Caco-2 (cell line): ENCODE measurements around the gene VAC14. TPM values are rescaled to one million over a fixed set of nuclear protein-coding genes. Genes with fewer than 3 reads are reported as not detected.

Experiments
- BruUV-seq: library from RNA; stranded (reverse); fragments of 400-500 nt; replicated peaks from 2 replicates; lab custom pipeline; 2021; lab: Mats Ljungman, UMichigan
- CTCF ChIA-PET: fragments of 300-600 bp; sonication (Branson Sonifier 250); formaldehyde crosslinking; loops from one replicate; lab custom pipeline; 2022; ENCODE audit warnings: antibody characterized with exemption; lab: Charles Lee
- POLR2A ChIA-PET: fragments of 300-600 bp; sonication (Branson Sonifier 250); formaldehyde crosslinking; loops from one replicate; lab custom pipeline; 2022; ENCODE audit warnings: antibody characterized with exemption; lab: Charles Lee
- DNase-seq, 2 experiments: peaks; one replicate each; pipeline versions ENCODE4 v3.0.0 to v3.0.0-alpha.2; 2020 to 2022
- H3K27me3 ChIP-seq: replicated peaks from 2 replicates; pipeline ENCODE4 v1.6.0; 2011; ENCODE audit warnings: low read length; ENCODE audit not compliant: control insufficient read depth, insufficient read depth
- H3K36me3 ChIP-seq: 2 replicates; pipeline ENCODE4 v1.5.1; 2011; ENCODE audit warnings: low read length; ENCODE audit not compliant: control insufficient read depth, insufficient read depth
- H3K4me1 ChIP-seq: fragments of 250-450 bp; sonication (Bioruptor Pico); 2 replicates; pipeline ENCODE4 v1.5.1; 2020; ENCODE audit warnings: mild to moderate bottlenecking
- H3K4me3 ChIP-seq: 2 replicates; pipeline ENCODE4 v1.5.1; 2011; ENCODE audit warnings: low read depth, mild to moderate bottlenecking, control low read depth, low read length
- H3K9me3 ChIP-seq: fragments of 250-450 bp; sonication (Bioruptor Pico); 2 replicates; pipeline ENCODE4 v1.5.1; 2020; ENCODE audit warnings: mild to moderate bottlenecking, moderate library complexity
- H3K27ac Mint-ChIP-seq: one replicate; pipeline ENCODE4 v1.8.0; 2022; ENCODE audit warnings: mixed read lengths; ENCODE audit not compliant: unreplicated experiment
- H3K27me3 Mint-ChIP-seq: one replicate; pipeline ENCODE4 v1.8.0; 2022; ENCODE audit warnings: mixed read lengths; ENCODE audit not compliant: insufficient read depth, unreplicated experiment
- H3K36me3 Mint-ChIP-seq: one replicate; pipeline ENCODE4 v1.8.0; 2022; ENCODE audit warnings: mild to moderate bottlenecking, mixed read lengths; ENCODE audit not compliant: insufficient read depth, unreplicated experiment
- H3K4me1 Mint-ChIP-seq: one replicate; pipeline ENCODE4 v1.8.0; 2022; ENCODE audit warnings: low read depth, mixed read lengths; ENCODE audit not compliant: unreplicated experiment
- H3K4me3 Mint-ChIP-seq: one replicate; pipeline ENCODE4 v1.8.0; 2022; ENCODE audit warnings: mild to moderate bottlenecking, moderate library complexity, mixed read lengths; ENCODE audit not compliant: unreplicated experiment
- H3K9me3 Mint-ChIP-seq: one replicate; pipeline ENCODE4 v1.8.0; 2022; ENCODE audit warnings: mixed read lengths; ENCODE audit not compliant: unreplicated experiment
- CTCF ChIP-seq, 2 experiments: fragments of 200-600 bp in 1 of 2; IDR thresholded peaks; 1 replicate in 1 of 2; 2 replicates in 1 of 2; pipeline versions ENCODE4 v1.5.1 to v1.8.0; 2011 to 2022; ENCODE audit warnings: antibody characterized with exemption in 1 of 2, control low read depth in 1 of 2, inconsistent platforms in 1 of 2, low read depth in 1 of 2, low read length in 1 of 2, mild to moderate bottlenecking in 1 of 2, moderate library complexity in 1 of 2; ENCODE audit not compliant: insufficient read depth in 1 of 2, severe bottlenecking in 1 of 2, unreplicated experiment in 1 of 2
- intact Hi-C: fragments of 100-400 bp; cut with micrococcal nuclease; formaldehyde crosslinking; loops from one replicate; pipeline ENCODE4 v1.10.0; 2022; ENCODE audit not compliant: unreplicated experiment
- total RNA-seq: library from RNA; stranded (reverse); gene quantifications from 2 replicates; pipeline ENCODE4 v1.2.3, GENCODE V29; 2022

Gene VAC14
- total RNA-seq, 1 experiment from 2014 or later, result 63.5 TPM

- DNase-seq, result no peak
- no TSS peak for BruUV-seq
- no peak for TF ChIP-seq CTCF (IDR thresholded peaks at IDR 0.05; ENCODE audit: insufficient read depth in 1 of 2, low read depth in 1 of 2, low read length in 1 of 2, severe bottlenecking in 1 of 2, unreplicated experiment in 1 of 2)
- no peaks in the 10 kb centered on the region for H3K4me1 Mint-ChIP-seq
- H3K36me3 Mint-ChIP-seq, result peaks cover 42% of the 10 kb centered on the region
- ChIA-PET POLR2A (no interaction called here), CTCF (no interaction called here)
- H3K27me3 ChIP-seq, result no peaks in the 10 kb centered on the region
- 0 out of 2 replicates have a peak, but pooled peaks cover 3% of the 10 kb centered on the region for H3K36me3 ChIP-seq
- no peak overlapping the region for H3K4me3 ChIP-seq
- no peaks in the 10 kb centered on the region for H3K27me3 Mint-ChIP-seq
- H3K27ac Mint-ChIP-seq, result no peak overlapping the region
- intact Hi-C loops, result no loop called here
- no peaks in the 10 kb centered on the region for H3K4me1 ChIP-seq
- no peak overlapping the region for H3K4me3 Mint-ChIP-seq
- H3K9me3 Mint-ChIP-seq, result peaks cover 8% of the 10 kb centered on the region
- H3K9me3 ChIP-seq, result no peaks in the 10 kb centered on the region
Observed at GRCh38 chr16:70663524-70664324, 137.2 kb downstream of the VAC14 start.

DNA sequence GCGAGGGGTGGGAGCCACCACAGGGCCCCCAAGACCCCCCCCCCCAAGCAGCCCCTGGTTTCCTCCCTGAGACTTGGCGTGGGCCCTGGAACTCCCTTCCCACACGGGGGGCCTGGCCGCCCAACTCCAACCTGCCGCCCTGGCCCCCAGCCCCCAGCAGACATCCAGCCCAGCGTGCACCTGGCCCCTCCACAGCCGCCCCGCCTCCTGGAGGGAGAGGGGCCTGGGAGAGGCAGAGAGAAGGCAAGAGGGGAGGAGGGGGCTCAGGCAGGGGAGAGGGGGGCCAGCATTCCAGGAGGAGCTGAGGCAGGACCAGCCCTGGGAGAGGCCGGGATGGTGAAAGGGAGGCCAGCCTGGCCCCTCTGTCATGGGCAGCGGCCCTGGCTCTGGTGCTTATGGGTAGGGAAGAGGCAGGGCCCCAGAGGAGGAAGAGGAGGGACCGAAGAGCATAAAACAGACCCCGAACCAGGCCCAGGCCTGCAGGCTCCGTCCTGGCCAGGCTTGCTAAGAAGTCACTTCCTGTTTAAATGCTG, 137.9 kb downstream of the VAC14 start:
- no TSS peak for BruUV-seq
- 0 out of 2 replicates have a peak, but pooled peaks cover 3% of the 10 kb centered on the region for H3K36me3 ChIP-seq
- peaks cover 38% of the 10 kb centered on the region for H3K36me3 Mint-ChIP-seq
- intact Hi-C loops, result no loop called here
- POLR2A ChIA-PET, result interaction anchor here (0.6 kb wide), 1 partner anchor 14 kb away, joined by 9 read pairs; no protein-coding TSS in a partner anchor
- no peaks in the 10 kb centered on the region for H3K27me3 Mint-ChIP-seq
- no peak for TF ChIP-seq CTCF (IDR thresholded peaks at IDR 0.05; ENCODE audit: insufficient read depth in 1 of 2, low read depth in 1 of 2, low read length in 1 of 2, severe bottlenecking in 1 of 2, unreplicated experiment in 1 of 2)
- peaks cover 8% of the 10 kb centered on the region for H3K9me3 Mint-ChIP-seq
- no peak overlapping the region for H3K27ac Mint-ChIP-seq
- H3K4me3 ChIP-seq, result no peak overlapping the region
- H3K4me1 Mint-ChIP-seq, result no peaks in the 10 kb centered on the region
- H3K27me3 ChIP-seq, result no peaks in the 10 kb centered on the region
- no peak for DNase-seq
- CTCF ChIA-PET, result no interaction called here
- no peaks in the 10 kb centered on the region for H3K4me1 ChIP-seq
- no peak overlapping the region for H3K4me3 Mint-ChIP-seq
- no peaks in the 10 kb centered on the region for H3K9me3 ChIP-seq

- H3K27me3 ChIP-seq, result no peaks in the 10 kb centered on the region
Observed at GRCh38 chr16:70661918-70662641, 138.9 kb downstream of the VAC14 start.

More at GRCh38 chr16:70661918-70662641, 138.9 kb downstream of the VAC14 start:
- H3K36me3 ChIP-seq, result 0 out of 2 replicates have a peak, but pooled peaks cover 2% of the 10 kb centered on the region
- no peak for DNase-seq
- H3K27ac Mint-ChIP-seq, result no peak overlapping the region
- no peaks in the 10 kb centered on the region for H3K27me3 Mint-ChIP-seq
- H3K4me3 Mint-ChIP-seq, result no peak overlapping the region
- peaks cover 8% of the 10 kb centered on the region for H3K9me3 Mint-ChIP-seq
- peaks cover 29% of the 10 kb centered on the region for H3K36me3 Mint-ChIP-seq
- no peaks in the 10 kb centered on the region for H3K4me1 Mint-ChIP-seq
- intact Hi-C loops, result no loop called here
- no peaks in the 10 kb centered on the region for H3K9me3 ChIP-seq
- ChIA-PET CTCF (no interaction called here), POLR2A (no interaction called here)
- no peak for TF ChIP-seq CTCF (IDR thresholded peaks at IDR 0.05; ENCODE audit: insufficient read depth in 1 of 2, low read depth in 1 of 2, low read length in 1 of 2, severe bottlenecking in 1 of 2, unreplicated experiment in 1 of 2)
- H3K4me3 ChIP-seq, result no peak overlapping the region
- H3K4me1 ChIP-seq, result no peaks in the 10 kb centered on the region
- BruUV-seq, result TSS peak; percentile 62
